Fibroblast of villous mesenchyme (primary cell): ENCODE results near the gene TAL2. TPM values are rescaled to one million over a fixed set of nuclear protein-coding genes. Genes with fewer than 3 reads are reported as not detected.

Experiments
- DNase-seq: peaks from one replicate; pipeline ENCODE4 v3.0.0-alpha.2; 2010; ENCODE audit warnings: low read depth
- H3K4me3 ChIP-seq: 2 replicates; pipeline ENCODE4 v1.5.1; 2011; ENCODE audit warnings: low read depth, mild to moderate bottlenecking, low read length
- total RNA-seq: library from RNA; depleted of rRNA; stranded (reverse); fragments of >200 nt; gene quantifications from 2 replicates; pipeline ENCODE4 v1.2.3, GENCODE V29; 2012
- TF ChIP-seq, protein P1 (sequence below): IDR thresholded peaks from 2 replicates; pipeline ENCODE4 v1.5.1; 2012; ENCODE audit warnings: low read depth, mild to moderate bottlenecking, low read length; ENCODE audit not compliant: insufficient read depth

Gene TAL2
- total RNA-seq, 1 donor, result not detected

DNA sequence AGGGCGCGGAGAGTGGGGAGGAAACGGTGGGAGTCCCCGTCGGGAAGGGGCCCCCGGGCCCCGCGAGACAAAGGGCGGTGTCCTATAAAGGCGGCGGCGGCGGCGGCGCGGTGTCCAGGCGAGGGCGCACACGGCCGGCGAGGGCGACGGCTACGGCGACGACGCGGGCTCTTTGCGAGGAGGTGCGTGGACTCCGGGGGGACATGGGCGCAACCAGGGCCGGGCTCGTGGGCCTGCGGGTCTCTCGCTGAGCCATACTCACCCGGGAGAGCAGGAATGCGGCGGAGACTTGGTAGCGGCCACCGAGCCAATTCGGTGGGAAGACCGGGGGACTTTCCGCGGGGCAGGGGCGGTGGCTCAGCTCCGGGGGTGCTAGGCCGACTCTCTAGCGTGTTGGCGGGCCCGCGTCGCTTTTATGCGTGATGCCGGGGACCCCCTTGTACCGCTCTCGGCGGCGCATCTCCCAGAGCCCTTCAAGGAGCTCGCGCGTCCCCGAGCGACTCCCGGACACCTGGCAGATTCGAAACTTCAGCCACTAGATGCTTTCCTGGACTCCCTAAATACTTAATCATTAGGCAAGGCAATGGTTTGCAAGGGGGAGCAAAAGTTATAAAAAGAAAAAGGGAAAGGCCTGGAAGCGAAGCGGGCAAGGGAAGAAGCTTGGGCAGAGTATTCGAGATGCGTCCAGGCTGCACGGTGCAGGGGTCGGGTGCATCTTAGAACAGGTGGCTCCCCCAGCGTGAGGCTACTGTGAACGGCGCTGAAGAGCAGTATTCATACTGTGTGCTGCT lies 5.9 kb upstream of the TAL2 start:
- TF ChIP-seq, protein P1, sequence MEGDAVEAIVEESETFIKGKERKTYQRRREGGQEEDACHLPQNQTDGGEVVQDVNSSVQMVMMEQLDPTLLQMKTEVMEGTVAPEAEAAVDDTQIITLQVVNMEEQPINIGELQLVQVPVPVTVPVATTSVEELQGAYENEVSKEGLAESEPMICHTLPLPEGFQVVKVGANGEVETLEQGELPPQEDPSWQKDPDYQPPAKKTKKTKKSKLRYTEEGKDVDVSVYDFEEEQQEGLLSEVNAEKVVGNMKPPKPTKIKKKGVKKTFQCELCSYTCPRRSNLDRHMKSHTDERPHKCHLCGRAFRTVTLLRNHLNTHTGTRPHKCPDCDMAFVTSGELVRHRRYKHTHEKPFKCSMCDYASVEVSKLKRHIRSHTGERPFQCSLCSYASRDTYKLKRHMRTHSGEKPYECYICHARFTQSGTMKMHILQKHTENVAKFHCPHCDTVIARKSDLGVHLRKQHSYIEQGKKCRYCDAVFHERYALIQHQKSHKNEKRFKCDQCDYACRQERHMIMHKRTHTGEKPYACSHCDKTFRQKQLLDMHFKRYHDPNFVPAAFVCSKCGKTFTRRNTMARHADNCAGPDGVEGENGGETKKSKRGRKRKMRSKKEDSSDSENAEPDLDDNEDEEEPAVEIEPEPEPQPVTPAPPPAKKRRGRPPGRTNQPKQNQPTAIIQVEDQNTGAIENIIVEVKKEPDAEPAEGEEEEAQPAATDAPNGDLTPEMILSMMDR, result peak; percentile 4
- DNase-seq, result peak; percentile 3
- H3K4me3 ChIP-seq, result peak overlapping the region; percentile 55

DNA sequence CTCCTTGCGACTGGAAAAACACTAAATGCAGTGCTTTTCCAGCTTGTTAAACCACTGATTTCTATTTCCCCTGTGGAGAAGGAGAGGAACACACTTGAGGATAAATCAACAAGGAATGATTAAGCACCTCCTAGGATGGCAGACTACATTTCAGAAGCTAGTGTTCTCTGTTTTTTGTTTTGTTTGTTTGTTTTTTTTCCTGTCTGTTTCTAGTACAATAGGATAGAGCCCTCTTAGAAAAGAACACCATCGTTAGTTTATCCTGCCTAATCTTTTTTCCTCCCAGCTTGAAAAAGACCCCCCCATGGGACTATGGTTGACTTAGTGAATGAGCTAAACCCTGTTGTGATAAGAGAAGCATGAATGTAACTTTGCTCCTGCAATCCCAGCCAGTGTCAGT lies 3.9 kb upstream of the TAL2 start:
- H3K4me3 ChIP-seq, result no peak overlapping the region
- TF ChIP-seq, protein P1, result no peak
- no peak for DNase-seq

DNA sequence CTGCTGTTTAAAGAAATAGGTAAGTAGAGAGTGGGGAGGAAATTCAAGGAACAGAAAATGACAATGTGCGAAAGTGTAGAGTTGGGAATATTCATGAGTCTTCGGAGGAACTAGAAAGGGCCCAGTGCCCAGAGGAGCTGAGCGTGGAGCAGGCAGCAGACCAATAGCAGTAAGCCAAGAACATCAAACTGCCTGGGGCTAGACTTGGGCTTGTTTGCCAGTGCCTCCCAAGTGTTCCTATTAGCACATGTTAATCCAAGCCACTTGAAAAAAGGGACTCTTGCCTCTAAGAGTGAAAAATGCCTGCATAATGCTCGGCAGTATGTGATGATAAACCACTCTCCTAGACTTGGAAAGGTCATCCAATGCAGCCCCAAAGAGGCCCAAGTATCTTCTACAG lies 1.2 kb upstream of the TAL2 start:
- no peak for DNase-seq
- TF ChIP-seq, protein P1, result no peak
- H3K4me3 ChIP-seq, result no peak overlapping the region

DNA sequence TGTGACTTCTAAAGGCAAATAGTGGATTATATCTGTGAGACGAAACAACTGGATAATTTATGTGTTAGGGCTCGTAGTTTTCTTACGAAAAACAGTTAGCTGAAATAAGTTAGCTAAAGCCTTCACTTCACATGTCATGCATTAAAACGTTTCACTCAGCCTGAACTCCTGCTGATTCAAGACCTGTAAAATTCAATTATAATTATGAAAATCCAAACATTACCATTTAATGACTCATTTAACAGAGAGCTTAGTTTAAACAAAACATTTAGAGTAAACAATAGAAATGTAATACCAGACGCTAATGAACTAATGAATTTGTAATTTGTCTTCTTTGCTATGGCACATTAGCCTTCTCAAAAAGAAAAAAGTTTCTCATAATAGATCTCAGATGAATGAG lies 1.7 kb downstream of the TAL2 start:
- DNase-seq, result no peak
- H3K4me3 ChIP-seq, result no peak overlapping the region
- TF ChIP-seq, protein P1, result no peak

DNA sequence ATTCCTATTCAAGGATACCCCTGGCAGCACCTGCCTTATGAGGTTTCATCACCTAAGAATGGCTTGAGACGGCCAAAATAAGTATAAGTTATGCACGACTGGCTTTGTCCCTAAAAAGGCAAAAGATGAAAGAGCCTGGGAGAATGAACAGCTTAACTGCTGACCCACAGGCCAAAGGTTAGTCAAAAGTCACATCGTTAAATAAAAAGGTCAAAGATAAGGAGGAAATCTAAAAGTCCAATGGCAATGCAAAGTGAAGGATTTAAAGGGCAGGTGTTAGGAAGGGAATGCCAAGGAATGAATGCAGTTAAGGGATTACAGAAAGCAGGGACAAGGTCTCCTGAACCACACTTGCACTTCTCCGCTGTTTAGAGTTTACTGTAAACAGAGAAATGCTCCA lies 5.6 kb downstream of the TAL2 start:
- TF ChIP-seq, protein P1, result no peak
- DNase-seq, result no peak
- H3K4me3 ChIP-seq, result no peak overlapping the region

DNA sequence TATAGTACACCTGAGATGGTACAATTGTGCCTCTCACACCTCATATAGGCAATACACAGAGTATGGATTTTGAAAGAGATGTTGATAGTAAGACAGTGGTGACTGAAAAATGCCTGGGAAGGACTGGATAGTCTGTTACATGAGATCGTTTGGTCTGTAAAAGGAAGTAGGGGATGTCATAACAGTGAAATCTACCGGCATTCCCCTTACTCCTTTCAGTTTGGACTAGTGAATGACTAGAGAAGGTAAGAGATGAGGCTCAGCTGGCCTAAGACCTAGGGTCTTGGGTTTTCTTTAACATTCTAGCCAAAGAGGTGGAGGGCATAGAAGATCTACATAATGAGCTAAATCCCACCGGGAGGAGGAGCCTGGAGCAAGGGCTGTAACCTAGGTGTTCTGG lies 8.1 kb downstream of the TAL2 start:
- H3K4me3 ChIP-seq, result no peak overlapping the region
- TF ChIP-seq, protein P1, result no peak
- DNase-seq, result no peak

DNA sequence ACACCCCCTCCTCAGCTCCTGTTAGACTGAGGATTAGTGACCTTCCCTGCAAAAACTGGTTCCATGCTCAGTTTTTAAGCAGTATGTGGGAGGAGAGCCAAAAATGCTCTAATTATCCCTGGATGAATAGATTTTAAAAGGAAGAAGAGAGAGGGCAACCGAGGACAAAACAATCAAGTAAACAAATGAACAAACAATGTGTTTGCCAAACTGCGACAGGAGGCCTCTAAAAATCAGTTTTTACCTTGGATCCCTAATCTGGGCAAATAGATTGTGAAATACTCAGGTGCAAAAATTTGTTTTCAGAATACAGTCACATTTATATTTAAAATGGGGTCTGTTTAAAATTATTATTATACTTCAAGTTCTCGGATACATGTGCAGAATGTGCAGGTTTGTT lies 8.5 kb downstream of the TAL2 start:
- TF ChIP-seq, protein P1, result no peak
- no peak for DNase-seq
- H3K4me3 ChIP-seq, result no peak overlapping the region
